Measurements from ENCODE around the gene MAGEB5. TPM values are rescaled to one million over a fixed set of nuclear protein-coding genes. Genes with fewer than 3 reads are reported as not detected.
"Not testable (repeated sequence)": the region's sequence is repeated elsewhere in the genome, so short reads cannot be mapped to it uniquely, and the experiment has no call there.

MAGEB5 gene
- total RNA-seq, result not detected in 2 replicates
- long read RNA-seq, result 0 reads

- Mint-ChIP-seq H3K4me1 (ENCODE audit: low read depth) (no peaks in the 10 kb centered on the region), H3K9me3 (ENCODE audit: low read depth) (peaks cover 34% of the 10 kb centered on the region), H3K4me3 (ENCODE audit: low read depth) (no peak within 1 kb of the TSS), H3K27ac (no peak within 1 kb of the TSS), H3K27me3 (no peaks in the 10 kb centered on the region), H3K36me3 (ENCODE audit: insufficient read depth) (no peaks in the 10 kb centered on the region)
- TF ChIP-seq, protein P1, sequence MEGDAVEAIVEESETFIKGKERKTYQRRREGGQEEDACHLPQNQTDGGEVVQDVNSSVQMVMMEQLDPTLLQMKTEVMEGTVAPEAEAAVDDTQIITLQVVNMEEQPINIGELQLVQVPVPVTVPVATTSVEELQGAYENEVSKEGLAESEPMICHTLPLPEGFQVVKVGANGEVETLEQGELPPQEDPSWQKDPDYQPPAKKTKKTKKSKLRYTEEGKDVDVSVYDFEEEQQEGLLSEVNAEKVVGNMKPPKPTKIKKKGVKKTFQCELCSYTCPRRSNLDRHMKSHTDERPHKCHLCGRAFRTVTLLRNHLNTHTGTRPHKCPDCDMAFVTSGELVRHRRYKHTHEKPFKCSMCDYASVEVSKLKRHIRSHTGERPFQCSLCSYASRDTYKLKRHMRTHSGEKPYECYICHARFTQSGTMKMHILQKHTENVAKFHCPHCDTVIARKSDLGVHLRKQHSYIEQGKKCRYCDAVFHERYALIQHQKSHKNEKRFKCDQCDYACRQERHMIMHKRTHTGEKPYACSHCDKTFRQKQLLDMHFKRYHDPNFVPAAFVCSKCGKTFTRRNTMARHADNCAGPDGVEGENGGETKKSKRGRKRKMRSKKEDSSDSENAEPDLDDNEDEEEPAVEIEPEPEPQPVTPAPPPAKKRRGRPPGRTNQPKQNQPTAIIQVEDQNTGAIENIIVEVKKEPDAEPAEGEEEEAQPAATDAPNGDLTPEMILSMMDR (IDR thresholded peaks at IDR 0.05; ENCODE audit: unreplicated experiment), result no peak
- DNase-seq (ENCODE audit: low spot score, unreplicated experiment), result no peak
These were observed at the start of gene MAGEB5 for GRCh38 chrX:26215869-26216268. Gene MAGEB5, plus strand, starts transcription at chrX:26216169. Its CDS starts 1,133 bp downstream, at chrX:26217302.

GRCh38 chrX:26192204-26192603 is 23.8 kb upstream of the MAGEB5 start, which contains the start of gene MAGEB6:
Gene MAGEB6, plus strand, starts transcription at chrX:26192440. Its CDS starts 1,407 bp downstream, at chrX:26193847.
- no peak within 1 kb of the TSS for H3K27ac Mint-ChIP-seq
- TF ChIP-seq, protein P1 (IDR thresholded peaks at IDR 0.05; ENCODE audit: unreplicated experiment), result no peak
- no peaks in the 10 kb centered on the region for H3K36me3 Mint-ChIP-seq (ENCODE audit: insufficient read depth)
- no peak for DNase-seq (ENCODE audit: low spot score, unreplicated experiment)
- H3K4me3 Mint-ChIP-seq (ENCODE audit: low read depth), result no peak within 1 kb of the TSS
- no peaks in the 10 kb centered on the region for H3K27me3 Mint-ChIP-seq
- peaks cover 17% of the 10 kb centered on the region for H3K9me3 Mint-ChIP-seq (ENCODE audit: low read depth)
- no peaks in the 10 kb centered on the region for H3K4me1 Mint-ChIP-seq (ENCODE audit: low read depth)

- no peak for DNase-seq (ENCODE audit: low spot score, unreplicated experiment)
- Mint-ChIP-seq H3K36me3 (ENCODE audit: insufficient read depth) (peaks cover 2% of the 10 kb centered on the region), H3K27ac (no peak overlapping the region), H3K9me3 (ENCODE audit: low read depth) (peaks cover 39% of the 10 kb centered on the region), H3K4me1 (ENCODE audit: low read depth) (peaks cover 2% of the 10 kb centered on the region), H3K27me3 (no peaks in the 10 kb centered on the region), H3K4me3 (ENCODE audit: low read depth) (no peak overlapping the region)
- TF ChIP-seq, protein P1 (IDR thresholded peaks at IDR 0.05; ENCODE audit: unreplicated experiment), result no peak
These were observed 12.4 kb upstream of the MAGEB5 start for GRCh38 chrX:26203561-26203960.

GRCh38 chrX:26204717-26205116 is 11.3 kb upstream of the MAGEB5 start:
- not testable (repeated sequence) for H3K27me3 Mint-ChIP-seq; H3K4me1 Mint-ChIP-seq (ENCODE audit: low read depth); H3K36me3 Mint-ChIP-seq (ENCODE audit: insufficient read depth); H3K4me3 Mint-ChIP-seq (ENCODE audit: low read depth); DNase-seq (ENCODE audit: low spot score, unreplicated experiment); H3K27ac Mint-ChIP-seq
- peaks cover 37% of the 10 kb centered on the region for H3K9me3 Mint-ChIP-seq (ENCODE audit: low read depth)

DNA sequence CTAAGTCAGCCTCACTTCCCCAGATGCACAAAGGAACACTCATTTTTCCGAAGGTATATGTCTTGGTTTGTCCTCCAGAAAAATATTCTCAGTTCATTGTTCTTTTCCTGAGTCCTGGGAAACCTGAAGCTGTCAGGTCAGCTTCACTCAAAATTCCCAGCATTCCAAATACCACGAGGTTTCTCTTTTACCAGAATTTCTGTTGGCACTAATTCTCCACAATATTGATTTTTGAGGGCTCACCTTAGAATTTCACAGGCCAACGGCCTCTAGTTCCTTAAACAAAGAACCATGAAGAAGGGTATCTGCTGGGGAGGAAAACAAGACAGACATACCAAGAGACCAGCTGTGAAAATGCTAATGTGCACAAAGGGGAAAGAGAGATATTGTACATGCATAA is 8.0 kb upstream of the MAGEB5 start:
- Mint-ChIP-seq H3K9me3 (ENCODE audit: low read depth) (peaks cover 12% of the 10 kb centered on the region), H3K27ac (no peak overlapping the region), H3K4me3 (ENCODE audit: low read depth) (no peak overlapping the region), H3K36me3 (ENCODE audit: insufficient read depth) (peaks cover 2% of the 10 kb centered on the region), H3K4me1 (ENCODE audit: low read depth) (peaks cover 2% of the 10 kb centered on the region), H3K27me3 (no peaks in the 10 kb centered on the region)
- no peak for DNase-seq (ENCODE audit: low spot score, unreplicated experiment)
- TF ChIP-seq, protein P1 (IDR thresholded peaks at IDR 0.05; ENCODE audit: unreplicated experiment), result no peak

GRCh38 chrX:26219351-26219750 is 3.4 kb downstream of the MAGEB5 start:
- Mint-ChIP-seq H3K4me1 (ENCODE audit: low read depth) (no peaks in the 10 kb centered on the region), H3K27me3 (no peaks in the 10 kb centered on the region), H3K36me3 (ENCODE audit: insufficient read depth) (no peaks in the 10 kb centered on the region), H3K9me3 (ENCODE audit: low read depth) (peaks cover 43% of the 10 kb centered on the region), H3K4me3 (ENCODE audit: low read depth) (no peak overlapping the region), H3K27ac (no peak overlapping the region)
- no peak for DNase-seq (ENCODE audit: low spot score, unreplicated experiment)
- TF ChIP-seq, protein P1 (IDR thresholded peaks at IDR 0.05; ENCODE audit: unreplicated experiment), result no peak
